ENCODE data around the gene CAMSAP2. TPM values are rescaled to one million over a fixed set of nuclear protein-coding genes. Genes with fewer than 3 reads are reported as not detected.

Gene CAMSAP2
- total RNA-seq, 1 experiment from 2014 or later, result 26.6 TPM

DNA sequence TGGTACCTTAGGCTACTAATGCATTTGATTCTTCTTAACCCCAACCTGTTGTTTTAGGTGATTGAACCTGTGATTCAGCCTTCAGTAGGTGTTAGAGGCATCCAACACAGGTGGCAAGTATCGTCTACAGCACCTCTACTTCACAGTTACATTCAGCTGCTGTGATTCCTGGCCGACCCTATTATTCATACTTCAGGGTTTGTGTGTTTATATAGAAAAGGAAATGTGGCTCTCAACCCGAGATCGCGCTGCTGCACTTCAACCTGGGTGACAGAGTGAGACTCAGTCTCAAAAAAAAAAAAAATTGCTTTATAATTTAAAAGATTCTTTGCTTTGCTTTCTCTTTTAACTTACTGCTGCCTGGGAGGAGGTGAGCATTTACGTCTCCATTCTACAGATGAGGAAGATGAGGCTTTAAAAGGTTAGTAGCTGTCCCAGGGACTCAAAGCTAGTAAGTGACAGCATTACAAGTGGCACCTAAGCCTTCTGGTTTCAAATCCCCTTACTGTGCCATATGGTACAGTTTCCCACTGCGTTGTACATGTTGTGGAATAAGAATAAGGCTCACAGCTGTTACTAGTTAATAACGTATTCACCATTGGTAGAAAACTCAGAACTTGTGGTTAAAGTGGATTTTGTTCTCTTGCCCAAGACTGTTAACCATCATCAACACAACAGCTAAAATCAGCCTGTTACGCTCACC lies 124.2 kb downstream of the CAMSAP2 start:
- in situ Hi-C loops (cut with HindIII; ENCODE audit: low pct_unique_long_range_greater_than_20kb, low sequenced_read_pairs), result no loop called here

DNA sequence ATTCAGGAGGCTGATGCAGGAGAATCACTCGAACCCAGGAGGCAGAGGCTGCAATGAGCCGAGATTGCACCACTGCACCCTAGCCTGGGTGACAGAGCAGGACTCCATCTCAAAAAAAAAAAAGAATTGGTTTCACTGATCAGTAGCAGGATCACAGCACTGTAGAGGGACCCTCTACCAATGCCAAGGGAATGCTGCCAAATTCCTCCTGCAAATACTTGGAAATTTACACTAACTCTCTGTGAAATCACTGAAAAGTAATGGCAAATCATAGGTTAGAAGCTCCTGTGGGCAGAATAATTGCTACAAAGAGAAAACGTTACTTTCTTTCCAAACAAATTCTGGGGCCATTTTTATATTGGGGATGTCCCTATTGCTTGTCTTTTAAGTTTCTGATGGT lies 127.4 kb downstream of the CAMSAP2 start:
- DNase-seq (ENCODE audit: low read depth, low spot score), result no peak
- in situ Hi-C loops (cut with HindIII; ENCODE audit: low pct_unique_long_range_greater_than_20kb, low sequenced_read_pairs), result no loop called here

More for the DNA sequence above, 124.2 kb downstream of the CAMSAP2 start:
- no peak for DNase-seq (ENCODE audit: low read depth, low spot score)

DNA sequence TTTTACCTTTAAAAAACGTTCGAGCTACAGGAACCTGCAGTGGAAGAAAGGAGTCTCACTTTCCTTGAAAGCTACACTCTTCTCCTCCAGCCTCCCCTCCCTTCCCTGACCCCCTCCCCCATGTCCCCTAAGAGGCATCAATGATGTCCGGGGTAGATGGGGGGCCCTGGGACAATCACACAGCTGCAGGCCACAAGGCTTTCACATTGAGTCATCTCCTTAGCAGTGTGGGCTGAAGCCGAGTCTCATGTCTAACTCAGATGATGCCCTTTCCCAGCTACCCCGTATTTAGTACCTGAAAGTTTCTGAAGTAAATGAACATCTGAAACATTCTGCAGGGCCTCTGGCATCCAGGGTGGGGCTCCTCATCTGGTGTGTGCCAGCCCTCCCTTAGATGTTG lies 127.8 kb downstream of the CAMSAP2 start:
- no peak for DNase-seq (ENCODE audit: low read depth, low spot score)
- in situ Hi-C loops (cut with HindIII; ENCODE audit: low pct_unique_long_range_greater_than_20kb, low sequenced_read_pairs), result no loop called here

DNA sequence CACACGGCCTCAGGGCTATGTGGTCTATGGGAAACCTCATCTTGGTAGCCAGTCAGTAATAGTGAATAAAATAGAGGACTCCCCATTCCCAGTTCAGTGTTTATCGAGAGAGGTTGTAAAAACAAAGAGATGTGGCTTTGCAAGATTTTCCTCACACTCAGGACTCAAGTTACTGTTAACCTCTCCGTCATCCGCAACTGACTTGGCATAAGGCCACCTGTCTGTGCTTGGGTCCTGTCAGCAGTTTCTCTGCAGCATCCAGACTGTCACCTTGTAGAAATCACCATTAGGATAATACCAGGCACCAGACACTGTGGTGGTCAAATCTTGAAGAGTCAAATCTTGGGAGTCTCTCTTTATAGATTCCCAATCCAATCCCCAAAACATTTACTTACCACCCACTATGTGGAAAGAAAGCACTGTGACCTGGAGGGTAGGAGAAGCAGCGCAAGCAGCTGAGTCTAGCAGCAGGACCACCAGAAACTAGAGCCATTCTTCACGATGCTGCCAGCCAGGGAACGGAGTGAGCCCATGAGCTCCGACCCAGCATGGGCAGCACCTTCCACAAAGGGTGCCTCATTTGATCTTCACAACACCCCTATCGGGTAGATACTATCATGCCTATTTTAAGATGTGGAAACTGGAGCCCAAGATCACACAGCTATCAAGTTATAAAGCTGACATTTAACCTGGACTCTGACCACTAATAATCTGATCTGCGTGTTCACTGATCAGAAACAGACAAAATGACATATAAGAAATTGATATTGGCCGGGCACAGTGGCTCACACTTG lies 128.5 kb downstream of the CAMSAP2 start:
- no peak for DNase-seq (ENCODE audit: low read depth, low spot score)
- in situ Hi-C loops (cut with HindIII; ENCODE audit: low pct_unique_long_range_greater_than_20kb, low sequenced_read_pairs), result no loop called here

DNA sequence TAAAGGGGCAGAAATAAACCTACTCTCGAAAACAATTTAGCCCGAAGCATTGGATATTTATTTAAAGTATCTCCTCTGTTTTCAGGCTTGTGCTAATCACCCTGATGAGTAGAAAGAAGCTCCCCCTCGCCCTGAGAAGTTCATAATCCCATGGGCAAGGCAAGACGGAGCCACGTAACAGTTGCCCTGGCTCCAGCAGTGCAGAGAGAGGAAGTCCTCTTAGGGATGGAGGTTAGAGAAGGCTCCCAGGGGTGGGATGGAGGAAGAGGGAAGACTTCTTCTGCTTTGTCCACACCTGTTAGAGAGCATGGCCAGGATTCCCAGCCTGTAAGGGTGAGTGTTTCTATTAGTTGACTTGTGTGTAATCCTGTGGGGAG lies 130.7 kb downstream of the CAMSAP2 start:
- in situ Hi-C loops (cut with HindIII; ENCODE audit: low pct_unique_long_range_greater_than_20kb, low sequenced_read_pairs), result no loop called here
- DNase-seq (ENCODE audit: low read depth, low spot score), result no peak

DNA sequence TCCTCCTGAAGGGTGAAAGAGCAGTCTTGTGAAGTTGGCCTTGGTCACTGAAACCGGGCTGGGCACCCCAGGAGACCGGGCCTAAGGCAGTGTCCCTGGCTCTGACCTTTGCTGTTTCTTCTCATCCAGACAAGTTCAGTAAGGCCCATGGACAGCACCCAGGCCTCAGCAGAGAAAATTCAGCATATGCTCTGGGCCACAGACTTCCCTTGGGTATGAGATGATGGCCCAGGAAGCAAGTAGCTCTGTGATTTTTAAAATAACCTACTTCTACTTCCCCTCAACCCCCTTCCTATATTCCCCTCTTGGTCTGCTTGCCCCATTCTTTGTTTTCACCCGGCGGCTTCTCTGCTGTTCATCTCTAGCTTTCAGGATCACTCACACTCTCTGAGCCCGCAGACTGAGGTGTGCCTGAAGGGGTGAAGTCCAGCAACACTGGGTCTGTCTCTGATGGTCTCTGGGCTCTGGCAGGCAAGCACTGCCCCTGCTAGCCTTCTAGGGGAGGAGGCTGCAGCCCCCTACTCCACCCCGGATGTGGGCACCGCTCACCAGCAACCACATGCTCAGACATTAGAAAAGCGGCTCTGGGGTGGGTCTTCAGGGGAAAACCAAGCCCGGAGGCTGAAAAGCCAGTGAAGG lies 131.2 kb downstream of the CAMSAP2 start:
- in situ Hi-C loops (cut with HindIII; ENCODE audit: low pct_unique_long_range_greater_than_20kb, low sequenced_read_pairs), result no loop called here
- DNase-seq (ENCODE audit: low read depth, low spot score), result no peak

DNA sequence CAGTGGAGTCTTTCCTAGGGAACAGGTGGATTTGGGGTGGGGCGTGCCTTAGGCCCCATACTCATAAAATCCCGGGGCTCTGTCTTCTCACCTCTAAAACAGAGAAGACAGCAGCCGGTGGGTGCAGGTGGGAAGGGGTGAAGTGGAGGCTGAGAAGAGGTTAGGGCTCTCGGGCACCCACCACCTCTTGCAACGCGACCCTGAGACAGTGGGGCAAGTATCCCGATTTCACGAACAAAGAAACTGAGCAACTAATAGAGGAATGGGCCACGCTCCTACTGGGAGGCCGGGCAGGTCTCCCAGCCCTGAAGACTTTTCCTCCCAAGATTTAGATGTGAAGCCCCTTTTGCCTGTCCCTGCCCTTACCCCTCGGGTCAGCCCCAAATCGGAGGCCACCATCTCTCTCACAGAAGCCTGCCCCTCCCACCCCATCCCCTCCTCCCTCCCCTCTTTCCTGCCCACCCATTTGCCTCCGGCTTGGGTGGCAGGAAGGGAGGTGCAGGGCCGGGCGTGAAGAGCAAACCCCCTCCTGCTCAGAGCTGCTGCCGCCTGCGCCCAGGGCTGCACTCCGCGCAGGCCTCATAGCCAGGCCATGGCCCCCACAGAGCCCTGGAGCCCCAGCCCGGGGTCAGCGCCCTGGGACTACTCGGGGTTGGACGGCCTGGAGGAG lies 133.9 kb downstream of the CAMSAP2 start, which contains the start of gene GPR25:
Gene GPR25 (plus strand): TSS at position 536 of the 670 bp plus-strand sequence. CDS start 57 bp downstream, at position 593.
- in situ Hi-C loops (cut with HindIII; ENCODE audit: low pct_unique_long_range_greater_than_20kb, low sequenced_read_pairs), result no loop called here
- no peak for DNase-seq (ENCODE audit: low read depth, low spot score)

DNA sequence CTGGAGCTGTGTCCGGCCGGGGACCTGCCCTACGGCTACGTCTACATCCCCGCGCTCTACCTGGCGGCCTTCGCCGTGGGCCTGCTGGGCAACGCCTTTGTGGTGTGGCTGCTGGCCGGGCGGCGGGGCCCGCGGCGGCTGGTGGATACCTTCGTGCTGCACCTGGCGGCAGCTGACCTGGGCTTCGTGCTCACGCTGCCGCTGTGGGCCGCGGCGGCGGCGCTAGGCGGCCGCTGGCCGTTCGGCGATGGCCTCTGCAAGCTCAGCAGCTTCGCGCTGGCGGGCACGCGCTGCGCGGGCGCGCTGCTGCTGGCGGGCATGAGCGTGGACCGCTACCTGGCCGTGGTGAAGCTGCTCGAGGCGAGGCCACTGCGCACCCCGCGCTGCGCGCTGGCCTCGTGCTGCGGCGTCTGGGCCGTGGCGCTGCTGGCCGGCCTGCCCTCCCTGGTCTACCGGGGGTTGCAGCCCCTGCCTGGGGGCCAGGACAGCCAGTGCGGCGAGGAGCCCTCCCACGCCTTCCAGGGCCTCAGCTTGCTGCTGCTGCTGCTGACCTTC lies 134.5 kb downstream of the CAMSAP2 start:
- no peak for DNase-seq (ENCODE audit: low read depth, low spot score)
- in situ Hi-C loops (cut with HindIII; ENCODE audit: low pct_unique_long_range_greater_than_20kb, low sequenced_read_pairs), result no loop called here

DNA sequence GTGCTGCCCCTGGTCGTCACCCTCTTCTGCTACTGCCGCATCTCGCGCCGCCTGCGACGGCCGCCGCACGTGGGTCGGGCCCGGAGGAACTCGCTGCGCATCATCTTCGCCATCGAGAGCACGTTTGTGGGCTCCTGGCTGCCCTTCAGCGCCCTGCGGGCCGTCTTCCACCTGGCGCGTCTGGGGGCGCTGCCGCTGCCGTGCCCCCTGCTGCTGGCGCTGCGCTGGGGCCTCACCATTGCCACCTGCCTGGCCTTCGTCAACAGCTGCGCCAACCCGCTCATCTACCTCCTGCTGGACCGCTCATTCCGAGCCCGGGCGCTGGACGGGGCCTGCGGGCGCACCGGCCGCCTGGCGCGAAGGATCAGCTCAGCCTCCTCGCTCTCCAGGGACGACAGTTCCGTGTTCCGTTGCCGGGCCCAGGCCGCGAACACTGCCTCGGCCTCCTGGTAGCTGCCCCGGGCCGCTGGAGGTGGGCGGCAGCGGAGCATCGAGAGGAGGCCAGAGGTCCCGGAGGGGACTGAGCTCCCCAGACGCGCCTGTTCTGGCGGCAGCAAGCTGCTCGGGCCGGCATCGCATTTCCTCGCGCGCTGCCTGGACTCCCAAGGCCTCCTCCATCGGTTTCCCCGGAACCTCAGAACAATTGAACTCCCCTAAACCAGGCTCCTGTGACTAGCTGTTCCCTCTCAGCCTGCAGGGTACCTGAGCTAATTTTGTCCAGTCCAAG lies 135.1 kb downstream of the CAMSAP2 start:
- no peak for DNase-seq (ENCODE audit: low read depth, low spot score)
- in situ Hi-C loops (cut with HindIII; ENCODE audit: low pct_unique_long_range_greater_than_20kb, low sequenced_read_pairs), result no loop called here

DNA sequence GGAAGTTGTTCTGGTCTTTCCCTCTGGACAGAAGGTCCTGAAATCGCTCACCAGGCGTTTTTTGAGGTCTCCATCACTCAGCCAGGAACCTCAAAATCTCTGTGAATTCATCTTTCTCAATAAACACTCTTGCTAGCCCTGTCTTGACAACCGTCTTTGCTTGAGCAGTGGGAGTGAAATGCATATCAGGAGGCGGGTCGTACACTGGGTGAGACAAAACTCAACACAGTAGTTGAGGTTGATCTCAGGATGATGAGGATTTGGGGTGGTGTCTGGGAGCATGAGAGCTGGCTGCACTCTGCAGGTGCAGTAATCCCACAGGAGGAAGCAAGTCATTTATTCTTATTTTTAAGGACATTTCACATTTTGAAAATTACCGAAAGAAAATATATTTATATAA lies 136.0 kb downstream of the CAMSAP2 start:
- in situ Hi-C loops (cut with HindIII; ENCODE audit: low pct_unique_long_range_greater_than_20kb, low sequenced_read_pairs), result no loop called here
- DNase-seq (ENCODE audit: low read depth, low spot score), result no peak

DNA sequence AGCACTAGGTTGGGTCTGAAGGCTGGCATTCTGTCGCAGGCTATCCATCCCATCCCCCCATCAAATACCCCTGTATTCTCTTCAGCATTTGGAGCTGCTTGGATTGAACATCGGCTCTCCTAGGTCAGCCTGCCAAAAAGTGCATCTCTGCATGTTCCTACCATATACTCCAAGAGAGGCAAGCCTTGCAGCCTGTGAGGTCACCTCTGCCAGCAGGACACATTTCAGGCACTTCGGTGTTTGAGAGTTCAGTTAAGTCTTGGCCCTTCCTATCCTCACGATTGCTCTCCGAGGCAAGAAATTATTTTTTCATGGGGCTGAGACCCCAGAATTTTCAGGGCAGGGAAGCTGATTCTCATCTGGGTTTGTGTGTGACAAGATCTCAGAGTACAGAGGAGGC lies 136.7 kb downstream of the CAMSAP2 start:
- in situ Hi-C loops (cut with HindIII; ENCODE audit: low pct_unique_long_range_greater_than_20kb, low sequenced_read_pairs), result no loop called here
- no peak for DNase-seq (ENCODE audit: low read depth, low spot score)

DNA sequence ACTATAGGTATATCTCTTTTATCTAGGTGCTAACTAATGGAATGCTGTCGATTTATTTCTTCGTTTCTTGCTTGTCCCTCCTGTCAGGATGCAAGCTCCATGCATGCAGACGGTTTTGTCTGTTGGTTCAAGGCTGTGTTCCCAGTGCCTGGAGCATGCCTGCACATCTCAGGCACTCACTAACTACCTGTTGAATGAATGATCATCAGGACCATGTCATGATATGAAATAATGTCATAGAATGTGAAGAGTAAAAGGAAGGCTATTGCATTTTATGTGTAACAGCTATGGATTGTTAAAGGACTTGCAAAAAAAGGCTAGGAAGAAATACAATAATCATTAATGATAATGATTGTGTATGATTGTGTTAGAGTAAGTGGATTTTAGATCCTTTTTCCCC lies 138.3 kb downstream of the CAMSAP2 start:
- DNase-seq (ENCODE audit: low read depth, low spot score), result no peak
- in situ Hi-C loops (cut with HindIII; ENCODE audit: low pct_unique_long_range_greater_than_20kb, low sequenced_read_pairs), result no loop called here

DNA sequence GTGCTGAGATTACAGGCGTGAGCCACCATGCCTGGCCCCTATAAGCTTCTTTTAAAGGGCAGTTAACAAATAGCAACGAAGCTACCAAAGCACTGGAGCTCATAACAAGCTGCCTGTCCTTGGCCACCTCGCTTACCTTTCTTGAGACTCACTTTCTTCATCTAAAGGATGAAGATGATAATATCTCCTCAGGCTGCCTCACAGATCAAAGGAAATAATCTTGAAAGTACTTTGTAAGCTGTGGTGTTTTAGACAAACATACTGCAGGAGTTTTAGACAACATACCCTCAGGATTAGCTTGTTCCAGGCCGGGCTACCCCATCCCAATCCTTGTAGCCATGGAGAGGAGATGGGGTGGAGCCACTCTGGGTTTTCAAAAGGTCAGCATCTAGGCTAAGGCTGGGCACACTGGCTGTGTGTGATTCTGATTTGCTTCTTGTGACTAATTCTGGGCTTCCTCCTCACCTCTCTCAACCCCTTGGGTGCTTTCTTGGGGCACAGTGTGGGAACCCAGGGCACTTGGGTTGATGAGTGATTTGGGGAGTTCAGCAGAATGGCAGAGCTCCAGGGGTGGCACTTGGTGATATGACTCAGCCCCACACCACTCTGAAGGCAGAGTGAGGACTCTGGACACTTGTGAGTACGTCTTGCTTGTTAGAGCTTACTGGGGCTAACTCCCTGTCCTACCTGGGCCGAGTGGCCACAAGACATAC lies 139.3 kb downstream of the CAMSAP2 start:
- DNase-seq (ENCODE audit: low read depth, low spot score), result no peak
- in situ Hi-C loops (cut with HindIII; ENCODE audit: low pct_unique_long_range_greater_than_20kb, low sequenced_read_pairs), result no loop called here

DNA sequence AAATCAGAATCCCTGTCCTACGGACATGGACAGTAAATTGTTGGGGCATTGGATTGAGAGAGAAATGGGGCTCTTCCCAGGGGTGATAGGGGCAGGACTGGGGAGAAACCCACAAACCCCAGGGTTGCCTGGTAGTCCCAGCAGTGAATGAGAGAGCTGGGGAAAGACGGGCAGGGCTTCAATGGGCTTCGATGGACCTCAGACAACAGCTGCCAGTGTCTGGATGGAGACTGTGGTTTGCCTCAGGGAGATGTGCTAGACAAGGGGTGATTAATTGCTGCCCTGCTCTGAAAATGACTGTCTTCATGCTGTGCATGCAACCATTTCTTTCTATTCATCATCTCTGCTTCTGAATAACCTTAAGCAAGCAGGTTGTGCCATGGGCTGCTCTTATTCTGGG lies 141.5 kb downstream of the CAMSAP2 start:
- DNase-seq (ENCODE audit: low read depth, low spot score), result peak; percentile 93
- in situ Hi-C loops (cut with HindIII; ENCODE audit: low pct_unique_long_range_greater_than_20kb, low sequenced_read_pairs), result no loop called here

DNA sequence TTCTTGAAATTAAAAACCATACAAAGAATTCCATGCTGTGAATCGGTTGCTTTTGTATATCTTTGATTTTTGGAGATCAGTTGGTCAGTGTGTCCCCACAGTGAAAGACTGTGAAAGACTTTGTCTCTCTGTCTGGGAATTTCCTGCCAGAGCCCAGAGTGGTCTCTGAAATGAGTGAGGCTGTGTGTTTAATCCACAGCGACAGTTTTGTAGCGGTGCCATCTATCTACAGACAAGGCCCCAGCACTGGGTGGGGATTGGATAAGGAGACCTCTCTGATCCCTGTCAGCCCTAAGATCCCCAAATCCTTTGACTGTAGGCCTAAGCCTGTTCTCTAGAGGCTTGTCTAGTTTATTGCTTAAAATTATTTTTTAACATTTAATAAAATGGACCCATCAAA lies 144.4 kb downstream of the CAMSAP2 start:
- no peak for DNase-seq (ENCODE audit: low read depth, low spot score)
- in situ Hi-C loops (cut with HindIII; ENCODE audit: low pct_unique_long_range_greater_than_20kb, low sequenced_read_pairs), result no loop called here

DNA sequence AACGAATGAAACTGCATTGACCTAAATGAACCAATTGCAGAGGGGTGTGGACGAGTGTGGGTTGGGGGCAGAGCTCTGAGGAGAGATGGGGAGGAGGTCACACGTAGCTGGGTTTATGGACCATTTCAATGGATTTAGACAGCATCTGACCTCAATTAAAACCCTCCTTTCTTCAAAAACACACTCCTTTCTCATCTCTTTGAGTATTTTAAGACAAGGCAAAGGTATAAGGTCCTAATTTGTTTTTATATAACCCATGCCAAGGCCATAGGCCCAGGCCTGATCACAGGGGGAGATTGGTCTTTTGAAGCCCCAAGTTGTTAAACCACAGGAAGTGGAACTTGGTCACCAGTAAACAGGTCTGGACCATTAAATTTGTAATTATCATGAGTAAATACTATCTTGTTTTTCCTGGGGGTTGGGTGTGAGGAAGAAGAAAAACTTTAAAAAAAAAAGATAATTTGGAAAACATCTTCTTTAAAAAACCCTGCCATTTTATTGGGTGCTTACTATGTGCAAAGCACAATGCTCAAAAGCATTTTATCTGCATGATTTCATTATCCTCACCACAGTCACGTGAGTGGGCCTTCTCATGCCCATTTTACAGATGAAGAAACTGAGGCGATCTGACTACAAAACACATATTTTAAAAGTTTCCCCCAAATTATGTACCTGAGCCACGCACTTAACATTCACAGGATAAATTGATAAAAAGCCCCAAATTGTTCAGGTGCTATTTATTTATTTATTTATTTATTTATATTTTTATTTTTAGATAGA lies 147.1 kb downstream of the CAMSAP2 start:
- no peak for DNase-seq (ENCODE audit: low read depth, low spot score)
- in situ Hi-C loops (cut with HindIII; ENCODE audit: low pct_unique_long_range_greater_than_20kb, low sequenced_read_pairs), result no loop called here

All from SK-MEL-5 (cell line).